Right renal pelvis (tissue), 4 donors: ENCODE results near the gene TLR9. TPM values are rescaled to one million over a fixed set of nuclear protein-coding genes. Genes with fewer than 3 reads are reported as not detected.

Experiments used
- DNase-seq, 4 donors: peaks; one replicate each; pipeline ENCODE4 v3.0.0-alpha.2; 2013; ENCODE audit warnings: low read depth in 4 of 4, low spot score in 3 of 4, missing footprints in 1 of 4
- polyA plus RNA-seq, 4 donors: library from polyadenylated mRNA; unstranded; fragments of 120-200 nt; gene quantifications; one replicate each; pipeline ENCODE4 v1.2.1, GENCODE V29; 2013; ENCODE audit not compliant: insufficient read length in 4 of 4

Gene TLR9
- polyA plus RNA-seq, 4 donors, result 0.08 to 0.27 (median 0.19) TPM

GRCh38 chr3:52218454-52218853 lies 7.0 kb downstream of the TLR9 start:
- no peak for DNase-seq

DNA sequence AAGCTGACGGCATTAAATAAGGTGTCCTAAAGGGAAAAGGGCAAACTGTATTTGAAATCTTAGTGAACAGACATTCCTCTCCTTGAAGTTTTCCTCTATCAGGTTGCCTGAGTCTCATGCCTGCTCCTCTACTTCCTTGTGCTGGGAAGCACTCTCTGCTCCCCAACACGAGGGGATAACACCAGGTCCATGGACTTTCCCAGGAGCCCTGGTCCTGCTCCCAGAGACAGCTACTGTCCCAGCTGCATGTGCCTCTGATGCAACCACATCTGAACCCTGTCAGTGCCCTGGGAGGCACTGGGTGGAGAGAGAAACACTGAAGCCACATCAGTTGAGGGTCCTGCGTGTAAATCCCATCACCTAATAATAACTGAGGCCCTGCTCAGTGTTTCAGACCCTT lies 7.4 kb downstream of the TLR9 start:
- DNase-seq, result no peak

GRCh38 chr3:52217409-52217805 lies 8.0 kb downstream of the TLR9 start:
- DNase-seq, result no peak

DNA sequence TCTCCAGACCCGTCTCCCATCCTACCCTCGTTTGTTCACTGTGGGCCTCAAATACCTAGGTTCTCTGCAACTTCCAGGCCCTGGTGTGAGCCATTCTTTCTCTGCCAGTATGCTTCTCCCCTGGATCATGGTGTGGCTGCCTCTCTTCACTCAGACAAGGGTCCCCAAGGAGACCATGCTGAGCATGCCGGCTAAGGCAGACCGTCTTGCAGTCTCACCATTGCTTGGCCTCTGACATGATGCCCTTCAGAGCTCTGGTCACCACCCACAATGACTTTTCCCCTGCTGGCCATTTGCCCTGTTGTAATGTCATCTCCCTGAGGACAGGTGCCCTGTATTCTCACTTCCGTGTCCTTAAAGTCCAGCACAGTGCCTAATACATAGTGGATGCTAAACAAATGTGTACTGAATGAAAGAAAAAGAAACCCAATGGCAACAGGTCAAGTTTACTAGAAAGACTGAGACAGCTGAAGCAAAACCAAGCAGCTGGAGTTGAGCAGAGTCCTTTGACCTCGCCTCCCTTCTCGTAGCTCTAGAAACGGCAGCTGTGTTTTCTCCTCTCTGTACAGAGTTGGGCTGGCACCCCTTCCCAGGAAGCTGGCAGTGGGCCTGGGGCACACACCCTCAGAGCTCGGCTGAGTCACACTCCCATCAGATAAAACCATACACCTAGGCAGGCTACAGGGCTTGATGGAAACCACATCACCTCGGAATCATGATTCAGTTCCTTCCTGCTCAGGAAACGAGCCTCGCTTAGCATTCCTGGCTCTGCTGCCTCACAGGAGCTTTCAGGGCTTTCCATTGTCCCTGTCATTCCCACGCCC lies 8.6 kb downstream of the TLR9 start:
- DNase-seq, result no peak

DNA sequence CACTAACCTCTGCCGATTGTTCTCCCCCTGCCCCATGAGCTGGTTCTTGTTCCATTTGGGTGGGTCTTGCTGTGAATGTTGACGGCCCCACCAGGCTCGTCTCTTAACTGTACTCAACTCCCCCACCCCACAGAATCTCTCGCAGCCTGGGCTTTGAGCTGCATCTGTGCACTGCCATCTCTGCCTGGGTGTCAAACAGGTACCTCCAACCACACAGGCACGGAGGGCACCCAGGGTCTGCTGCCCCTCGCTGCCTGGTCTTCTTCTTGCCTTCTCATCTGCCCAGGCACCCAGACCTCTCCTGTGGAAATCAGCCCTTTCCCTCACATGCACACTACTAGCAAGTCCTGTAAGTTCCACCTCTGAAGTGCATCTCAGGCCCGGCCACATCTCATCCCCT lies 10.1 kb downstream of the TLR9 start:
- DNase-seq, result no peak

DNA sequence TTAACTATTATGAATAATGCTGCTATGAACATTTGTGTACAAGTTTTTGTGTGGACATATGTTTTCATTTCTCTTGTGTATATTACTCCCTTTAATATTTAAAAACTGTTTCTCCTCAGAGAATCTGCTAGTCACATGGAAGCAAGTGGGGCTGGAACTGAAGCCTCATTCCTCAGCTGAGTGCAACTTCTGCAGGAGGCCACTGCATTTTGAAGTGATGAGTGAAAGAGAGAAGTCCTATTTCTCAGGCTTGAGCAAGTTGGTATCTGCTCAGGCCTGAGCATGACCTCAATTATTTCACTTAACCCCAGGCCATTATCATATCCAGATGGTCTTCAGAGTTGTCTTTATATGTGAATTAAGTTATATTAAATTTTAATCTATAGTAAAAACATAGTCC lies 11.5 kb downstream of the TLR9 start:
- DNase-seq, result no peak

GRCh38 chr3:52213005-52213404 lies 12.4 kb downstream of the TLR9 start:
- DNase-seq, result no peak

DNA sequence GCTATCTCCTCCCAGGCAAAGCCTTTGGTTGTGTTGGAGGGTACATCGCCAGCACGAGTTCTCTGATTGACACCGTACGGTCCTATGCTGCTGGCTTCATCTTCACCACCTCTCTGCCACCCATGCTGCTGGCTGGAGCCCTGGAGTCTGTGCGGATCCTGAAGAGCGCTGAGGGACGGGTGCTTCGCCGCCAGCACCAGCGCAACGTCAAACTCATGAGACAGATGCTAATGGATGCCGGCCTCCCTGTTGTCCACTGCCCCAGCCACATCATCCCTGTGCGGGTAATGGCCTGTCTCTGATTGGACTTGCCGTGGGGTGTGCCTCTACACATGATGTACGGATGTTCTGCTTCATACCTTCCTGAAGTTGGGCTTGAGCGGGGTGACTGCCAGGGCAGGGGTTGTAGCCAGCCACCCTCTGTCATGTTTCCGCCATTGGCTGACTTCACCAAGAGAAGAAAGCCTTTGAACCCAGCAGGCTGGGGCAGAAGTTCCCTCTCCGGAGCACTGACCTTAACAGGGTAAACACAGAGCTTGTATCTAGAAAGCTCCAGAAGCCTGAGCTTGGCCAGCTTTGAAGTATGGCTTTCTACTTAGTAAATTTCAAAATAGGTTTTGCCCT lies 14.1 kb downstream of the TLR9 start:
- DNase-seq, result no peak

GRCh38 chr3:52210550-52211046 lies 14.8 kb downstream of the TLR9 start:
- DNase-seq, result no peak

DNA sequence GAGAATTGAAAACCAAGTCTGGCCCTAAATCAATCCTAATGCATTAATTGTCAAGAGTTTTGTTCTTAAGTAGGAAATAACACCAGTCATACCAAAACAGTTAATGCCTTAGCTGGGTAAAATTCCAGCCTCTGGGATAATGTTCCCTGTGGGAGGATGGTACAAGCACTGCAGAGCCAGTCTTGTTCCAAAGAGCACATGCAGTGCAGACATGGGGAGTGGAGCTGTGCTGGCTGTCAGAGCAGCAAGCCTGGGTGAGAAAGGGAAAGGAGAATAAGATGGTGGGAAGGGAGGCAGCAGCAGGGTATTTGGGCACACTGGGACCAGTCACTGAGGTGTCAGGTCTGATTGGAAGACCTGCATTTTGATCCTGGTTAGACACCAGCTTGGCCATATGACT lies 15.4 kb downstream of the TLR9 start:
- no peak for DNase-seq

- DNase-seq, result no peak
These were observed 16.9 kb downstream of the TLR9 start for GRCh38 chr3:52208556-52208955.

GRCh38 chr3:52205727-52206372 lies 19.6 kb downstream of the TLR9 start:
- DNase-seq, result no peak

DNA sequence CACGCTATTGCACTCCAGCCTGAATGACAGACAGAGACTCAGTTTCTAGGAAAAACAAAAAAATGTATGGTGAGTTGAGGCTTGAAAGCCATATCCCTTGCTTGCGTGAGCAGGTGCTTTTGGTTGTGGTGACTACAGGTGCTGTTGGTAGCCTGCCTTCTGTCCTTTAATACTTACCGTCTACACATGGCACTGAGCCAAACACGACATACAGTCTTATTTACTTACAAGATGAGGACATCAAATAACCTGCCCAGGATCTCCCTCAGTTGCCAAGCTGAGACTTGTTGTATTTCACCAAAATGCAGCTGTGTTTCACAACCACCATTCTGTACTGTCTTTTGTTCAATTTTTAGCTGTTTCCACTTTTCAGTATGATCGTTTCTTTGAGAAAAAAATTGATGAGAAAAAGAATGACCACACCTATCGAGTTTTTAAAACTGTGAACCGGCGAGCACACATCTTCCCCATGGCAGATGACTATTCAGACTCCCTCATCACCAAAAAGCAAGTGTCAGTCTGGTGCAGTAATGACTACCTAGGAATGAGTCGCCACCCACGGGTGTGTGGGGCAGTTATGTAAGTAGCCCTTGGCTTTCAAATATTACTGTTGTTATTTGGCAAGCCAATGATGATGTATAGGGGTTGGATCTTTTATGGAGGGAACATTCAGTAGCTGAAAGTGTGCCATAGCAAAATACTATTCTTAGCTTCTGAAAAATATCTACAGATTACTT lies 20.9 kb downstream of the TLR9 start:
- no peak for DNase-seq

DNA sequence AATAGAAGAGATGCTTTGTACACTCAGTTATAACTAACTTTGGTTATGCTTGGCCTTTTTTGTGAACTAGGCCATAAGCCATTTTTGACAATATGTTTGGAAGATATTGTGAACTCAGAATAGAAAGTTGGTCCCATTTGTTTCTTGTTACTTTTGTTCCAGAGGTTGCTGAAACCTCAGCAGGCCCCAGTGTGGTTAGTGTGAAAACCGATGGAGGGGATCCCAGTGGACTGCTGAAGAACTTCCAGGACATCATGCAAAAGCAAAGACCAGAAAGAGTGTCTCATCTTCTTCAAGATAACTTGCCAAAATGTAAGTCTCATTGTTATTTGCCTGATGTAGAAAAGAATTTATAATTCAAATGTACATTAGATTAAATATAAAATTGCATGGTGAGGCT lies 21.7 kb downstream of the TLR9 start:
- no peak for DNase-seq

GRCh38 chr3:52202384-52203077 lies 22.9 kb downstream of the TLR9 start:
- no peak for DNase-seq

DNA sequence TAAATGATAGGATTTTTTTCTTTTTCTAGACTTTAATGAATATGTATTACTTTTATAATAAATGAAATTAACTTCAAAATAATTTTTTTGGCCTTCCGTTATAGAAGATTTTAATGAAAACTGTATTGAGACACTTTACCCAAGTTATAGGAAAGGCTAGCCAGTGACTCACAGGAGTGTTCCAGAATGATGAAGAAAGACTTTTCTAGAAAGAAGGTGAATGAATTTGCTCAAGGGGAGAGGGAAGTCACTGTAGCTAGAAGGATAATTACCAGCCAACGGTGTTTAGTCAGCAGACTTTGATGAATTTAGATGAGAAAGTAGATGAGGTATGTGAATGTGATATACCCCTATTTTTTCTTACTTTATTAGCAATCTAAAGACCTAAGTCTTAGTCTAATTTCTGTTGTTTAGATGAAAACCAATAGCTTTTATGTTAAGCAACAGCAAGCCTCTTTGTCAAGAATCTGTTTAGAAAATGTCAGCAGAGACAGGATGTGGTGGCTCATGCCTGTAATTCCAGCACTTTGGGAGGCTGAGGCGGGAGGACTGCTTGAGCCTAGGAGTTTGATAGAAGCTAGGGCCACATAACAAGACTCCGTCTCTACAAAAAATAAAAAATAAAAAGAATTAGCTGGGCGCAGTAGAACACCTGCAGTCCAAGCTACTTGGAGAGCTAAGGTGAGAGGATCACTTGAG lies 24.3 kb downstream of the TLR9 start:
- no peak for DNase-seq

GRCh38 chr3:52198643-52199608 lies 26.5 kb downstream of the TLR9 start:
- no peak for DNase-seq

- peak; percentile 85 to 95 (median 88) for DNase-seq
These were observed 27.4 kb downstream of the TLR9 start, which contains the start of gene ALAS1 for GRCh38 chr3:52197842-52198625. ALAS1 (plus strand) TSS chr3:52198160; CDS start chr3:52199242, 1,082 bp downstream.
